GM20431 (cell line): ENCODE measurements around the gene CRYGA.

Source experiments
- in situ Hi-C: fragments of 300-500 bp; cut with MseI, MboI; formaldehyde crosslinking; loops from one replicate; pipeline ENCODE4 v1.15.0; 2020; ENCODE audit warnings: low sequenced_read_pairs; ENCODE audit not compliant: unreplicated experiment

CRYGA gene

GRCh38 chr2:208163489-208163888, at the start of gene CRYGA:
CRYGA (minus strand) TSS chr2:208163589; CDS start chr2:208163556, 33 bp downstream.
- in situ Hi-C loops: no loop called here

GRCh38 chr2:208210688-208211451, 47.5 kb upstream of the CRYGA start:
- in situ Hi-C loops: no loop called here

- in situ Hi-C loops: no loop called here
These were observed 45.1 kb upstream of the CRYGA start for GRCh38 chr2:208208335-208209085.

GRCh38 chr2:208207769-208208168, 44.4 kb upstream of the CRYGA start:
- in situ Hi-C loops: no loop called here

GRCh38 chr2:208204166-208204565, 40.8 kb upstream of the CRYGA start:
- in situ Hi-C loops: no loop called here

GRCh38 chr2:208195531-208195930, 32.1 kb upstream of the CRYGA start:
- in situ Hi-C loops: no loop called here

- in situ Hi-C loops: no loop called here
These were observed 29.3 kb upstream of the CRYGA start for GRCh38 chr2:208192611-208193236.

- in situ Hi-C loops: no loop called here
These were observed 26.6 kb upstream of the CRYGA start, which contains the start of gene C2orf80 for GRCh38 chr2:208189810-208190503. C2orf80 (minus strand) TSS chr2:208190030; CDS start chr2:208186986, 3,044 bp downstream.

GRCh38 chr2:208189069-208189809, 25.9 kb upstream of the CRYGA start:
- in situ Hi-C loops: no loop called here

- in situ Hi-C loops: no loop called here
These were observed 23.5 kb upstream of the CRYGA start for GRCh38 chr2:208186893-208187292.

GRCh38 chr2:208186465-208186864, 23.1 kb upstream of the CRYGA start:
- in situ Hi-C loops: no loop called here

- in situ Hi-C loops: no loop called here
These were observed 20.8 kb upstream of the CRYGA start for GRCh38 chr2:208183972-208184705.

- in situ Hi-C loops: no loop called here
These were observed 20.1 kb upstream of the CRYGA start for GRCh38 chr2:208183526-208183925.

GRCh38 chr2:208182835-208183234, 19.4 kb upstream of the CRYGA start:
- in situ Hi-C loops: no loop called here

GRCh38 chr2:208179028-208179609, 15.7 kb upstream of the CRYGA start:
- in situ Hi-C loops: no loop called here

- in situ Hi-C loops: no loop called here
These were observed 12.4 kb upstream of the CRYGA start for GRCh38 chr2:208175840-208176153.

- in situ Hi-C loops: no loop called here
These were observed 11.9 kb upstream of the CRYGA start for GRCh38 chr2:208175069-208175839.

- in situ Hi-C loops: no loop called here
These were observed 10.8 kb upstream of the CRYGA start for GRCh38 chr2:208174144-208174543.
